Measurements from ENCODE around the gene KRT79. TPM values are rescaled to one million over a fixed set of nuclear protein-coding genes. Genes with fewer than 3 reads are reported as not detected.

The KRT79 gene
- total and polyA plus RNA-seq, 2 donors: not detected

DNA sequence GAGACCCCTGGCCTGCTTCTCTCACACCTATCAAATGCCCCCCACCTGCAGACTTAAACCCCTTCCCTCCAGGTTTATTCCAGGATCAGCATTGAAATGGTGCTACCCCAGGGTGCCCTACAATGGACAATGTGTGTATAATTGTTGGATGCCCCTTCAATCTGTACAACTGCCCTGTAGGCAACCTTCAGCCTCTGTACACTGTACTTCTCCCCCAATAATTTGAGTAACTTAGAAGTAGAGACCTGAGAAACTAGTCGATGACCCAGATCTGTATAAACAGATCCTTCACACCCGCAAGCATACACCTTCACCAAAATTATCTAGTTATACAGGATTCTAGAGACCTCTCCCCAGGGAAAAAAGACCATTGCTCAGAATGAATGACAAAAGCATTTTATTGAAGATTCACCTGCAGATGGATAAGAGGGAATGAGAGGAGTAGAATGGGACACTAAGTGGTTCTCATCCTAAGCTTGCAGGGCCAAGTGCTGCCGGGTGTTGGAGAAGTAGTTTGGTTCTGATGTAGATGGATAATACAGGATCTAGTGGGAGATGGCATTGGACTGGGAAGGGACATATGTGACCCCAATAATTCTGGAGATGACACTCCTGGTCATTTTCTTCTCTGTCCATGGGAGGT is 27.8 kb downstream of the KRT79 start:
- Histone ChIP-seq H3K36me3 (ENCODE audit: insufficient read depth) (no peaks in the 10 kb centered on the region), H3K4me3 (ENCODE audit: low read depth, low read length) (no peak overlapping the region), H3K27ac (ENCODE audit: low read depth) (no peak overlapping the region), H3K4me1 (ENCODE audit: insufficient read depth) (no peaks in the 10 kb centered on the region)
- WGBS: 97% methylated on average over 3 of the region's 3 CpGs
- DNase-seq (ENCODE audit: extremely low spot score): no peak

DNA sequence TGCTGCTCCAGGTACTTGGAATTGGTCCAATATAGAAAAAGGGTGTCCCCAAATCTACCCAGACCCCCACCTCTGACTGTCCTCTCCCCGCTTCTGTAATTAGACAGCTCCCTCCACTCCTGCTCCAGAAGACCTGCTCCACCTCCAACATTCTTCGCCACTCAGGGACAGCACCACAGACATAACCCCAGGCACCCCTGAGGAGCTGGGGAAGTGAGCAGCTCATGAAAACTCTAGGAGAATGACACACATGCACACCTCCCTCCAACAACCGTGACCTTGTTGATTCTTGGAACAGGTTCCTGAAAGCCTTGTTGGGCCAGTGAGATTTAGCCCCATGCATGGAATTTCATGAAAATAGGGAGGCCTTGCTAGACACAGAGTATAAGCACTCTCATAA is 28.4 kb downstream of the KRT79 start:
- Histone ChIP-seq H3K4me3 (ENCODE audit: low read depth, low read length) (no peak overlapping the region), H3K27ac (ENCODE audit: low read depth) (no peak overlapping the region), H3K4me1 (ENCODE audit: insufficient read depth) (no peaks in the 10 kb centered on the region), H3K36me3 (ENCODE audit: insufficient read depth) (no peaks in the 10 kb centered on the region)
- no peak for DNase-seq (ENCODE audit: extremely low spot score)
- 90% methylated on average over 3 of the region's 3 CpGs for WGBS

DNA sequence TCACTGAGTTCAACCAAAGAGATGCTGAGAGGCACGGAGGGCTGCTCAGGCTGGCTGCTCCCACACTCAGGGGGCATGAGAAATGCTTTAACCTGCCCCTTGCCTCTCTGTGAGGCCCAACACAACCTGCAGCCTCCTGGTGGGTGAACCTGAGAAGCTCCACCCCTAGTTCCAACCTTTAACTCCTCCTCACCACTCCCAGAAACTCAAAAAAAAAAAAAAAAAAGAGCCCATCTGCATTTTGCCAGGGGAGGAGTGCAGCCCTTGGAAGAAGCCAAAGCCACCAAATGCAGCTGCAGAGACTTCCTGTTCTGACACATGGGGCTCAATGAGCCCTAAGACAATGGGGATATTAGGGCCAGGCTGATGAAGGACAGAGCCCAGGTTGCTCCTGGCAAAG is 29.1 kb downstream of the KRT79 start:
- Histone ChIP-seq H3K4me1 (ENCODE audit: insufficient read depth) (no peaks in the 10 kb centered on the region), H3K27ac (ENCODE audit: low read depth) (no peak overlapping the region), H3K36me3 (ENCODE audit: insufficient read depth) (no peaks in the 10 kb centered on the region), H3K4me3 (ENCODE audit: low read depth, low read length) (no peak overlapping the region)
- 42% methylated on average over 1 of the region's 1 CpG for WGBS
- DNase-seq (ENCODE audit: extremely low spot score): no peak

DNA sequence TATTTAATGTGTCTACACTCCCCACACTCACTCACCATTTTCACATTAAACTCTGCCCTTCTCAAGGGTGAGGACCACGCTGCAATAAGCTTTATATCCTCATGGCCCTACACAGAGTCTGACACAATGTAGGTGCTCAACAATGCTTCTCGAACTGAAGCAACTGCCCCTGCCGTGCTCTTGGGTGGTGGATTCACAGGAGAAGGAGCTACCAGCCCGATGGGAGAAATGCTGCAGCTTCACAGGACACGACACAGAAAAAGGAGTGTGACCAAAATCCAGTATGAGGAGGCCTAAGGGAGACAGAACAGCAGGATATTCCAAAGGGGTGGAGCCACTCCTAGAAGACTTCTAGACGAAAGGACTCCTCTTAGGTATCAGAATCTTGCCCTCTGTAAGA is 31.7 kb downstream of the KRT79 start:
- H3K36me3 ChIP-seq (ENCODE audit: insufficient read depth): no peaks in the 10 kb centered on the region
- no peak overlapping the region for H3K4me3 ChIP-seq (ENCODE audit: low read depth, low read length)
- no peak overlapping the region for H3K27ac ChIP-seq (ENCODE audit: low read depth)
- H3K4me1 ChIP-seq (ENCODE audit: insufficient read depth): no peaks in the 10 kb centered on the region
- WGBS: 91% methylated on average over 6 of the region's 6 CpGs
- DNase-seq (ENCODE audit: extremely low spot score): no peak

DNA sequence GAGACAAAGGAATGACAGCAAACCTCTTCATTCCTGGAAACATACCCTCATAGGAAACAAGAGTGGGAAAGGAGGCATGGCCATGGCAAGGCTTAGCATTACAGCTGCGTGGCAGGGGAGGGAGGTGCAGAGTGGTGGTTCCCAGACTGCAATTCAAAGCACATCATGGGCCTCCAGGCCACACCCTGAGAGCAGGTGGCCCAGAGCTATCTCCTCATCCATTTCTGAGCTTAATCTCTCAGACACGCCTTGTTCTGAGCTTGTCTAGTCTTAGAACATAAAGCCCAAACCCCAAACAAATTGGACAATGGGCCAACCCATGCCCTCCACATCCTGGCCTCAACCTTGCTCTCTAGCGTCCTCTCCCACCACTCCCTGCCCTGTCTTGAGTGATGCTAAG is 32.3 kb downstream of the KRT79 start:
- Histone ChIP-seq H3K4me1 (ENCODE audit: insufficient read depth) (no peaks in the 10 kb centered on the region), H3K4me3 (ENCODE audit: low read depth, low read length) (no peak overlapping the region), H3K36me3 (ENCODE audit: insufficient read depth) (no peaks in the 10 kb centered on the region), H3K27ac (ENCODE audit: low read depth) (no peak overlapping the region)
- WGBS: 85% methylated on average over 3 of the region's 3 CpGs
- no peak for DNase-seq (ENCODE audit: extremely low spot score)

DNA sequence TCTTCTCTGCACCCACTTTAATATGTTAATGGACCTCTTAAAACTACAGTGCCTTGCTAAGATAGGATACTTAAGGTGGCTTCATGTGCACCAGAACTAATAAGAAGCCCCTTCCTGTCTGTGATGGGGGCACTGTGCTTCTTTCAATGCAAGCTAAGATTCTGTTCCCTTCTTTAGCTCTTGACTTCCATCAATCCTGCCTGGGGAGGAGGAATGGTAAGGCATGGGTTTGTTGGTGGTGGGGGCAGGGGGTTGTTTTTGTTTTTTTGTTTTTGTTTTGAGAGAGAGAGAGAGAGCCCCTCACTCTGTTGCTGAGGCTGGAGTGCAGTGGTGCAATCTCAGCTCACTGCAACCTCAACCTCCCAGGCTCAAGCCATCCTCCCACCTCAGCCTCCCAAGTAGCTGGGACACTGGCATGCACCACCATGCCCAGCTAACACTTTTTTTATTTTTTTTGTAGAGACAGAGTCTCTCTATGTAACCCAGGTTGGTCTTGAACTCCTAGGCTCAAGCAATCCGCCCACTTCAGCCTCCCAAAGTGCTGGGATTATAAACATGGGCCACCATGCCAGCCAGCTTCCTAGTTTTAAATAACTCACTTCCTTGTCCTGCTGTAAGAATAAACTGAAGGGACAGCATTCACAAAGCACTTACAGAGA is 33.7 kb downstream of the KRT79 start:
- Histone ChIP-seq H3K36me3 (ENCODE audit: insufficient read depth) (no peaks in the 10 kb centered on the region), H3K27ac (ENCODE audit: low read depth) (no peak overlapping the region), H3K4me1 (ENCODE audit: insufficient read depth) (no peaks in the 10 kb centered on the region), H3K4me3 (ENCODE audit: low read depth, low read length) (no peak overlapping the region)
- 29% methylated on average over 1 of the region's 1 CpG for WGBS
- no peak for DNase-seq (ENCODE audit: extremely low spot score)

DNA sequence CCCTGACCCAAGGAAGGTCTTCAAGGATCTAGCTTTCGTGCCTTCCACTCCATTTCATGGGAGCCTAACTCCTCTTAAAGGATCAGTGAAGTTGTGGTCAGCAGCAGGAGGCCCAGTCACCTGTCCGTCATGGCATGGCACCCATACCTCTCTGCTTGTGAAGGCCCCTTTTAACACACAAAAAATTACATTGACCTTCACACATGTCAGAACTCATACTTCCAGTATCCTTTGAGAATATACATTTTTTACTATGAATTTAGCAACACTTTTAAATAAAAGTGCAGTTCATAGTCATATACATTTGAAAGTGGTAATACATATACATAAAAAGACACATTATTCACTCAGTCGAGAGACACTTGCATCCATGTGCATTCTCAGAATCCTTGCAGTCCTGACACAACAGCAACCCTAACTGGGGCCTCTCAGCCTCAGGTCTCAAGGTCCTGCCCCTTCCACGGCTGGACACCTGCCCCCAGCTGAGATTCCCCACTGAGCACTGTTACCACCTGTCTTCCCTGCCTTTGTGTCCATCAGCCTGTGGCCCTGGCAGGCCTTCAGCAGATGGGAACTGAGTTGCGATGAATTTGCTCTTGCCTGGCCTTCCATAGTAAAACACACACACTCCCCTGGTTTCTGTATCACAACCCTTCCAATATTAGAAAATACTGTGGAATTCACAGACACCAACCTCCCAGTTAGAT is 34.5 kb downstream of the KRT79 start:
- Histone ChIP-seq H3K36me3 (ENCODE audit: insufficient read depth) (no peaks in the 10 kb centered on the region), H3K4me3 (ENCODE audit: low read depth, low read length) (no peak overlapping the region), H3K4me1 (ENCODE audit: insufficient read depth) (no peaks in the 10 kb centered on the region), H3K27ac (ENCODE audit: low read depth) (no peak overlapping the region)
- no peak for DNase-seq (ENCODE audit: extremely low spot score)
- 91% methylated on average over 5 of the region's 5 CpGs for WGBS

DNA sequence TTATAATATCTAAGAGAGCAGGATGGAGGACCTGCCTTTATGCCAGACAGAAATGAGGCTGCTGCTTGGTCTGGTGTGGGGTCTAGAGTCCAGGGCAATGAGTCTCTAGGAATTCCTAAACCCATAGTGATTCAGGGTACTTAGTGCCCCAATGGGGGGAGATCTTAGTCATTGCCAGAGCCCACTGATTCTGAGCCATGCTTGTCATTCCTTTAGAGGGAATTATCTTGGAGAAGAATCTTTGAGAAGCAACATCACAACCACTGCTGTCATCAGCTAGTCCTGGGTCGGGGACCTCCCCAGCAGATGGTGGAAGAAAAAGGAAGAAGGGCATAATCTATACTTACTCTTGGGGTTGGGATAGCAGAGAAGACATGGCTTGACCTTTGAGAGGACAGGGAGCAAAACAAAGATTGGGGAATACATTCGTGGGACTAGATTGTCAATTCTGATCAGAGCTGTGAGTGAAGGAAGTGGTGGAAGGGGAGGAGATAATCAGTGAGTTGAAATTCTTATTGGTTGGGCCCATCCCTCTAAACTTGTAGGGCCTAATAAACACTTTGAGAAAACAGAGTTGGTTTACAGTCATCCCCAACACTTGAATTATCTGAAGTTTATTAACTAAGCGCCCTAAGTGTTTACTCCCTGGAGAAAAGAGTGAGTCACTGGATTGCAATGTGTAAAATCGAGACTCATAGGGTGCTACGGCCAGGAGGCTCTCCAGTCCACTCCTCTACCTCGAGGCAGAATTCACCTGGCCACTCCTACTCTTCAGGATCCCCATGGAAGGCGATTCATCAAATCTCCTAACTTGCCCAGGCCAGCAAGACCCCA is 35.2 kb downstream of the KRT79 start:
- Histone ChIP-seq H3K27ac (ENCODE audit: low read depth) (no peak overlapping the region), H3K36me3 (ENCODE audit: insufficient read depth) (no peaks in the 10 kb centered on the region), H3K4me1 (ENCODE audit: insufficient read depth) (no peaks in the 10 kb centered on the region), H3K4me3 (ENCODE audit: low read depth, low read length) (no peak overlapping the region)
- WGBS: 68% methylated on average over 7 of the region's 7 CpGs
- no peak for DNase-seq (ENCODE audit: extremely low spot score)

DNA sequence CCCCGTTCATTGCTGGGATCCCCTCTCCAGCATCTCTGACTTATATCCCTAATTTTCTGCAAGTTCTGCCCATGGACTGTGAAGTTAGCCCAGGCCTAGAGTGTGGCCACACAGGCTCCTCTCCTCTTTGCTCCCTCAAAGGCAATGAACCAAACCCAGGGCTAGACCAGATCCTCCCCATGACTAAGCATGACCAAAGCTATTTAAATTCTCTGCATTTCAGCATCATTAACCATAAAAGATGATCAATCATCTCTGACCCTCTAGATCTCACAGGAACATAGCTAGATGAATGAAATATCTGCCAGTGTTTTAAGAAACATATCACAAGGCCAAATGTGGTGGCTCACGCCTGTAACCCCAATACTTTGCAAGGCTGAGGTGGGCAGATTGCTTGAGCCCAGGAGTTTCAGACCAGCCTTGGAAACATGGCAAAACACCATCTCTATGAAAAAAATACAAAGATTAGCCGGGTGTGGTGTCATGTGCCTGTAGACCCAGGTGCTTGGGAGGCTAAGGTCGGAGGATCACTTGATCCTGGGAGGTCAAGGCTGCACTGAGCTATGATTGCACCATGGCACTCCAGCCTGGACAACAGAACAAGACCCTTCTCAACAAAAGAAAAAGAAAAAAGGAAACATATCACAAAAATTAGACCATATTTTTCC is 36.0 kb downstream of the KRT79 start:
- Histone ChIP-seq H3K4me3 (ENCODE audit: low read depth, low read length) (no peak overlapping the region), H3K4me1 (ENCODE audit: insufficient read depth) (no peaks in the 10 kb centered on the region), H3K27ac (ENCODE audit: low read depth) (no peak overlapping the region), H3K36me3 (ENCODE audit: insufficient read depth) (no peaks in the 10 kb centered on the region)
- 95% methylated on average over 4 of the region's 4 CpGs for WGBS
- DNase-seq (ENCODE audit: extremely low spot score): no peak

DNA sequence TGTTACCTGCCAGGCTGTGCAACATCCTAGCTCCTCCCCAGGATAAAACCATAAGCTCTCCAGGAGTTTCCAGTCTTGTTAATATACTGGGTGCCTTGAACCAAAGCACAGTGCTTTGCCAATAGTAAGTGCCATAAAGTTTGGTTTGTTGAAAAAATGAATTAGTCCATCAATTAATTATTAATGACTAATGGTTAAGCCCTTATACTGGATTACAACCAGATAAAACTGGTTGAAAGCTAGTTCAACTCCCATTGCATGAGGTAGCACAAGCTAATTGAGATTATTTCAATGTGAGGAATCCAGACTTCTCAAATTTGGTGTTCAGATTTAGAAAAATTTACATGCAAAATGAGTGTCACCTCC is 36.6 kb downstream of the KRT79 start:
- Histone ChIP-seq H3K4me1 (ENCODE audit: insufficient read depth) (no peaks in the 10 kb centered on the region), H3K4me3 (ENCODE audit: low read depth, low read length) (no peak overlapping the region), H3K27ac (ENCODE audit: low read depth) (no peak overlapping the region), H3K36me3 (ENCODE audit: insufficient read depth) (no peaks in the 10 kb centered on the region)
- DNase-seq (ENCODE audit: extremely low spot score): no peak

DNA sequence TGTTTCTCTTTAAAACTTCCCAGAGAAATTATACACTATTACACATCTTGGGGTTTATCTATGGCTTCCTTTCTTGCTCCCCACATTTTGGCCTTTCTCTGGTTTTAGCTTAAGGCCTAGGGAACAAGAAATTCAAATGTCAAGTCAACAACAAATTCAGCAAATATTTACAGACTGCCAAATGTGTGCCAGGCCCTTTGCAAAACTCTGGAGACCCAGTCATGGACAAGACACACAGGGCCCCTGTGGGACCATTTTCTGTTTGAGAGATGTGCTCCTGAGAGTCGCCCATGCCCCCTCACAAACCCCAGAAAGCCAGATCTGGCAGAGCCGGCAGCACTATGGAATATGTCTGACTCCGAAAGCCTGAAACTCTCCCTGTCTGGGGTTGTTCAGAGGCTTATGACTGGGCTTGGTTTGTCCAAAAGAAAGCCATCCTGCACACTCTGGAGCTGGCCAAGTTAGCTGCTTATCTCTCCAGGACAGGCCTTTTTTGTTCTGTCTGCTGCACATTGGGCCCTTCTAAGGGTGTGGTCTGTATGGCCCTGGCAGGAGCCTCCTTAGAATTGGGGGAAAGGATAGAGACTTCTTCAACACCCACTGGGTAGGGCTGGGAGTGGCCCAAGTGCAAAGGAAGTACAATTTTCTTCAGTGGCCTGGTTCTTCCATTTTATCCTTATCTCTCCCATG is 37.1 kb downstream of the KRT79 start:
- no peaks in the 10 kb centered on the region for H3K36me3 ChIP-seq (ENCODE audit: insufficient read depth)
- no peak for DNase-seq (ENCODE audit: extremely low spot score)
- 72% methylated on average over 3 of the region's 3 CpGs for WGBS
- H3K4me1 ChIP-seq (ENCODE audit: insufficient read depth): no peaks in the 10 kb centered on the region
- H3K4me3 ChIP-seq (ENCODE audit: low read depth, low read length): no peak overlapping the region
- no peak overlapping the region for H3K27ac ChIP-seq (ENCODE audit: low read depth)

DNA sequence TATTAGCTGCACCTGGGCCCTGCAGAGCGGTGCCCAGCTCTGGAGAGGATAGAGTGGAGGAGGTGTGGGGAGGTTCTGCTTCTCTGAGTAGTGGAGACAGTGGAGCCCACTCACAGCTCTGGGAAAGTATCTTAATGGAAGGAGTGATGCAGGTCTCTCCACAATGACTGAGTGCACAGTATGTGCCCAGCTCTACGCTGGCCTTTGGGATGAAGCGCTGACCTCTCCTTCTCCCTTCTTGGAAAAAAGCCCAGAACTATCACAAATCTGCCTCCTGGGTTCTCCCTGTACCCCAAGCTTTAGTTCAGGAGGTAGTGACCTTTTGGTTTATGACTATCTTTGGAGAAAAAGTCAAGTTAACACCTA is 37.7 kb downstream of the KRT79 start:
- Histone ChIP-seq H3K36me3 (ENCODE audit: insufficient read depth) (no peaks in the 10 kb centered on the region), H3K27ac (ENCODE audit: low read depth) (no peak overlapping the region), H3K4me3 (ENCODE audit: low read depth, low read length) (no peak overlapping the region), H3K4me1 (ENCODE audit: insufficient read depth) (no peaks in the 10 kb centered on the region)
- DNase-seq (ENCODE audit: extremely low spot score): no peak
- 99% methylated on average over 3 of the region's 3 CpGs for WGBS

All from urinary bladder (tissue), 4 donors.